Stimulated activated memory B cell treated with anti-CD40 and anti-IgM and Interleukin-4, amounts not matched to agents 10 μg/mL and 1 μg/mL and 100 μg/mL, for 72 hours (primary cell): ENCODE data around the gene TRIM50.
"Not testable (repeated sequence)": the region's sequence is repeated elsewhere in the genome, so short reads cannot be mapped to it uniquely, and the experiment has no call there.

Experiments
- ATAC-seq: fragments of 150-1000 bp; cut with Tn5 transposase; 2 replicates; pipeline ENCODE4 v1.10.0; 2021
- H3K27ac Mint-ChIP-seq: one replicate; pipeline ENCODE4 v1.8.0; 2022; ENCODE audit warnings: mild to moderate bottlenecking, mixed read lengths
- H3K27me3 Mint-ChIP-seq: one replicate; pipeline ENCODE4 v1.8.0; 2022; ENCODE audit warnings: mixed read lengths
- H3K36me3 Mint-ChIP-seq: one replicate; pipeline ENCODE4 v1.8.0; 2022; ENCODE audit warnings: mixed read lengths
- H3K4me1 Mint-ChIP-seq: one replicate; pipeline ENCODE4 v1.8.0; 2022; ENCODE audit warnings: mixed read lengths
- H3K4me3 Mint-ChIP-seq: one replicate; pipeline ENCODE4 v1.8.0; 2022; ENCODE audit warnings: mild to moderate bottlenecking, moderate library complexity, mixed read lengths
- H3K9me3 Mint-ChIP-seq: one replicate; pipeline ENCODE4 v1.8.0; 2022; ENCODE audit warnings: mixed read lengths

TRIM50 gene

GRCh38 chr7:73327922-73328321 lies at the start of gene TRIM50, which contains the start of gene FKBP6:
TRIM50 (minus strand) TSS chr7:73328082; CDS start chr7:73324787, 3,295 bp downstream.
FKBP6 (plus strand) TSS chr7:73328161; CDS start chr7:73328429, 268 bp downstream.
- H3K4me3 Mint-ChIP-seq, H3K9me3 Mint-ChIP-seq, H3K27me3 Mint-ChIP-seq, H3K36me3 Mint-ChIP-seq, H3K27ac Mint-ChIP-seq, ATAC-seq: not testable (repeated sequence)
- peaks cover 17% of the 10 kb centered on the region for H3K4me1 Mint-ChIP-seq

- no peak for ATAC-seq
- H3K27me3 Mint-ChIP-seq, result peaks cover 52% of the 10 kb centered on the region
- H3K36me3 Mint-ChIP-seq, result no peaks in the 10 kb centered on the region
- H3K4me1 Mint-ChIP-seq, result peaks cover 5% of the 10 kb centered on the region
- H3K9me3 Mint-ChIP-seq, result peaks cover 5% of the 10 kb centered on the region
- no peak overlapping the region for H3K27ac Mint-ChIP-seq
- H3K4me3 Mint-ChIP-seq, result no peak overlapping the region
Measured at GRCh38 chr7:73376671-73377412, 49.0 kb upstream of the TRIM50 start.

GRCh38 chr7:73376262-73376661 lies 48.4 kb upstream of the TRIM50 start:
- H3K27ac Mint-ChIP-seq, H3K9me3 Mint-ChIP-seq, ATAC-seq, H3K4me1 Mint-ChIP-seq, H3K36me3 Mint-ChIP-seq, H3K4me3 Mint-ChIP-seq: not testable (repeated sequence)
- H3K27me3 Mint-ChIP-seq, result peaks cover 48% of the 10 kb centered on the region

GRCh38 chr7:73373741-73374140 lies 45.9 kb upstream of the TRIM50 start:
- Mint-ChIP-seq H3K9me3 (no peaks in the 10 kb centered on the region), H3K27me3 (peaks cover 56% of the 10 kb centered on the region), H3K4me3 (no peak overlapping the region), H3K4me1 (peaks cover 5% of the 10 kb centered on the region), H3K36me3 (no peaks in the 10 kb centered on the region), H3K27ac (no peak overlapping the region)
- no peak for ATAC-seq

- H3K4me1 Mint-ChIP-seq, result peaks cover 23% of the 10 kb centered on the region
- H3K9me3 Mint-ChIP-seq, result no peaks in the 10 kb centered on the region
- ATAC-seq, result no peak
- H3K4me3 Mint-ChIP-seq, result no peak overlapping the region
- H3K36me3 Mint-ChIP-seq, result no peaks in the 10 kb centered on the region
- no peak overlapping the region for H3K27ac Mint-ChIP-seq
- H3K27me3 Mint-ChIP-seq, result peaks cover 44% of the 10 kb centered on the region
Measured at GRCh38 chr7:73369622-73370021, 41.7 kb upstream of the TRIM50 start.

- H3K27ac Mint-ChIP-seq, result no peak overlapping the region
Measured at GRCh38 chr7:73369009-73369408, 41.1 kb upstream of the TRIM50 start.

GRCh38 chr7:73366990-73367389 lies 39.1 kb upstream of the TRIM50 start:
- Mint-ChIP-seq H3K36me3 (no peaks in the 10 kb centered on the region), H3K27me3 (peaks cover 40% of the 10 kb centered on the region), H3K4me1 (peaks cover 23% of the 10 kb centered on the region), H3K9me3 (no peaks in the 10 kb centered on the region), H3K27ac (peak overlapping the region; percentile 58), H3K4me3 (no peak overlapping the region)
- no peak for ATAC-seq

More at GRCh38 chr7:73369009-73369408, 41.1 kb upstream of the TRIM50 start:
- Mint-ChIP-seq H3K9me3 (no peaks in the 10 kb centered on the region), H3K27me3 (peaks cover 38% of the 10 kb centered on the region), H3K4me3 (no peak overlapping the region), H3K4me1 (peaks cover 23% of the 10 kb centered on the region), H3K36me3 (no peaks in the 10 kb centered on the region)
- no peak for ATAC-seq

GRCh38 chr7:73366127-73366526 lies 38.2 kb upstream of the TRIM50 start:
- H3K9me3 Mint-ChIP-seq, result no peaks in the 10 kb centered on the region
- peak; percentile 90 for ATAC-seq
- no peak overlapping the region for H3K27ac Mint-ChIP-seq

GRCh38 chr7:73364006-73364728 lies 36.3 kb upstream of the TRIM50 start:
- no peaks in the 10 kb centered on the region for H3K9me3 Mint-ChIP-seq
- H3K4me3 Mint-ChIP-seq, result no peak overlapping the region
- H3K36me3 Mint-ChIP-seq, result no peaks in the 10 kb centered on the region
- ATAC-seq, result no peak
- H3K27me3 Mint-ChIP-seq, result peaks cover 47% of the 10 kb centered on the region
- H3K4me1 Mint-ChIP-seq, result peaks cover 23% of the 10 kb centered on the region
- H3K27ac Mint-ChIP-seq, result no peak overlapping the region

More at GRCh38 chr7:73366127-73366526, 38.2 kb upstream of the TRIM50 start:
- Mint-ChIP-seq H3K4me1 (peaks cover 23% of the 10 kb centered on the region), H3K27me3 (peaks cover 40% of the 10 kb centered on the region), H3K36me3 (no peaks in the 10 kb centered on the region), H3K4me3 (no peak overlapping the region)

GRCh38 chr7:73363225-73364005 lies 35.5 kb upstream of the TRIM50 start:
- Mint-ChIP-seq H3K9me3 (no peaks in the 10 kb centered on the region), H3K4me3 (no peak overlapping the region), H3K4me1 (peaks cover 23% of the 10 kb centered on the region), H3K27ac (no peak overlapping the region), H3K27me3 (peaks cover 47% of the 10 kb centered on the region), H3K36me3 (no peaks in the 10 kb centered on the region)
- no peak for ATAC-seq

- H3K27me3 Mint-ChIP-seq, result peaks cover 31% of the 10 kb centered on the region
- H3K4me1 Mint-ChIP-seq, result not testable (repeated sequence)
Measured at GRCh38 chr7:73360590-73360989, 32.7 kb upstream of the TRIM50 start.

GRCh38 chr7:73359746-73360375 lies 32.0 kb upstream of the TRIM50 start:
- no peaks in the 10 kb centered on the region for H3K4me1 Mint-ChIP-seq
- no peaks in the 10 kb centered on the region for H3K36me3 Mint-ChIP-seq
- ATAC-seq, result no peak
- no peak overlapping the region for H3K27ac Mint-ChIP-seq
- H3K4me3 Mint-ChIP-seq, result no peak overlapping the region
- no peaks in the 10 kb centered on the region for H3K9me3 Mint-ChIP-seq
- H3K27me3 Mint-ChIP-seq, result peaks cover 31% of the 10 kb centered on the region

More at GRCh38 chr7:73360590-73360989, 32.7 kb upstream of the TRIM50 start:
- not testable (repeated sequence) for ATAC-seq, H3K27ac Mint-ChIP-seq, H3K4me3 Mint-ChIP-seq, H3K9me3 Mint-ChIP-seq, H3K36me3 Mint-ChIP-seq

- no peak overlapping the region for H3K27ac Mint-ChIP-seq
- H3K9me3 Mint-ChIP-seq, result no peaks in the 10 kb centered on the region
- ATAC-seq, result no peak
- peaks cover 31% of the 10 kb centered on the region for H3K27me3 Mint-ChIP-seq
- H3K4me1 Mint-ChIP-seq, result no peaks in the 10 kb centered on the region
- no peak overlapping the region for H3K4me3 Mint-ChIP-seq
- no peaks in the 10 kb centered on the region for H3K36me3 Mint-ChIP-seq
Measured at GRCh38 chr7:73359306-73359705, 31.4 kb upstream of the TRIM50 start.

GRCh38 chr7:73358590-73359275 lies 30.9 kb upstream of the TRIM50 start:
- Mint-ChIP-seq H3K9me3 (no peaks in the 10 kb centered on the region), H3K27me3 (peaks cover 31% of the 10 kb centered on the region), H3K4me3 (no peak overlapping the region), H3K27ac (no peak overlapping the region), H3K4me1 (no peaks in the 10 kb centered on the region), H3K36me3 (no peaks in the 10 kb centered on the region)
- ATAC-seq, result peak; percentile 28
